Islet precursor cell (in vitro differentiated cells): ENCODE measurements around the gene NCAPG.
"Not testable (repeated sequence)": the region's sequence is repeated elsewhere in the genome, so short reads cannot be mapped to it uniquely, and the experiment has no call there.

Source experiments
- DNase-seq: peaks from one replicate; pipeline ENCODE4 v3.0.0-alpha.2; 2018

NCAPG gene

DNA sequence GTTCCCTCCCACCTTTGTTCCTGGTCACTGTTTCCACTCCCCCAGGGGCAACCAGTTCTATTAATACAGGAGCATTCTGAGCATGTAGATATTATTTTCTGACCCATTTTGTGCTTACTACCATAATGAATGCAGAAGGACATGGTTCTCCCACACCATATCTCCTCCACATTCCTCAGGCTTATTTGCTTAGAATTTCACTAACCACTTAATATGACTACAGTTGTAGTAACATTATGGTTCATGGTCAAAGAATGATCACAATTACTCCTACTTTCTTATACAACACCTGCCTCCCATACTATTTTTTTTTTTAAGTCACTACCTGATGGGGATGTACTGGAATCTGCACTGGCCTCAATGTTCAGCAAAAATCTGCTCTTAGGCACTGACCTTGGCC is 21.8 kb upstream of the NCAPG start:
- no peak for DNase-seq

DNA sequence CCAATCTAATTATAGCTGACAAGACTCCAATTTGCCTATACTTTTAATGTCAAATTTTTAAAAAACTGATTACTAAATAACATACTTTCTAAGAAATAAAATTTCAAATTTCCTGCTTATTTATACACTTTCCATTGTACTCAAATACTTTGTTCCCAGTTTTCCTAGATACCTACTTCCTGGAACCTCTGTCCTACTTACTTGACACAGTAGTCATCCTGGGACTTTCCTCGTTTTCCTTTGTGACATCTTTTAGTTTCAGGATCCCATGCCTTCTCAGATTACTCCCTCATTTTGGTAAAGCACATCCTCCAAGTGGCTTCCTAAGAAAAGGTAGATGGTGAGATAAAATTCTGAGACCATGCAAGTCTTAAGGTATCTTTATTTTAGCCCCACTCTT is 16.0 kb upstream of the NCAPG start:
- DNase-seq: no peak

- DNase-seq: no peak
Observed at GRCh38 chr4:17797808-17798207, 13.0 kb upstream of the NCAPG start.

- no peak for DNase-seq
Observed at GRCh38 chr4:17805580-17806155, 5.1 kb upstream of the NCAPG start.

GRCh38 chr4:17807446-17807845 is 3.3 kb upstream of the NCAPG start:
- no peak for DNase-seq

GRCh38 chr4:17809667-17810066 is 1.1 kb upstream of the NCAPG start:
- no peak for DNase-seq

DNA sequence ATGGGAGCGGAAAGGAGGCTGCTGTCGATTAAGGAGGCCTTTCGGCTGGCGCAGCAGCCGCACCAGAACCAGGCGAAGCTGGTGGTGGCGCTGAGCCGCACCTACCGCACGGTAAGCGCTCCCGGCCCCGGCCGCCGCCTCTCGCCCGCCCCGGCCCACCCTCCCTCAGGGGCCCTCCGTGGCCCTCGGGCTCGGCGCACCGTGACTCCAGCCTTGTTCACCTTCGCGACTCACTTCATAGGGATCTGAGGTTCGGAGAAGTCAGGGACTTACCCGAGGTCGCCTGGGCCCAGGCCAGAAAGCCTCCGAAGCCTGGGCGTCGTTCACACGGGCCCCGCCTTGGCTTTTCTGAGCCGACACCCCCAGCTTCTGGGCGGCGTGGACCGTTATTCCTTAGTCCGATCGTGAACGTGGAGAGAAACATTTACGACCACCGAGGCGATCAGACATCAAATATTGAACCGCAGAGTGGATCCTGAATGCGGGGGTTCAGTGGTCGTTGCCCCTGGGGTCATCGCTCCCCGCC is 362 bp downstream of the NCAPG start:
- no peak for DNase-seq

DNA sequence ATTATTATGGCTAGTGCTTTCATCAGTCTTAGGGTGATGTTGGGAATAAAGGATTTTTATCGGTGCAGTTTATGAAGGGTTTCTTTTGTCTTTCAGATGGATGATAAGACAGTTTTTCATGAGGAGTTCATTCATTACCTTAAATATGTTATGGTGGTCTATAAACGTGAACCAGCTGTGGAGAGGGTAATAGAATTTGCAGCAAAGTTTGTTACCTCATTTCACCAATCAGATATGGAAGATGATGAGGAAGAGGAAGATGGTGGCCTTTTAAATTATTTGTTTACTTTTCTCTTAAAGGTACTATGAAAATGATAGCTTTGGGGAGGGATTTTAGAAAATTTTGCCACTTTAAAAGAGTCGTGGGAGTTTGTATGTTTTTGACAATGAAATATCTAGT is 1.3 kb downstream of the NCAPG start:
- DNase-seq: no peak

DNA sequence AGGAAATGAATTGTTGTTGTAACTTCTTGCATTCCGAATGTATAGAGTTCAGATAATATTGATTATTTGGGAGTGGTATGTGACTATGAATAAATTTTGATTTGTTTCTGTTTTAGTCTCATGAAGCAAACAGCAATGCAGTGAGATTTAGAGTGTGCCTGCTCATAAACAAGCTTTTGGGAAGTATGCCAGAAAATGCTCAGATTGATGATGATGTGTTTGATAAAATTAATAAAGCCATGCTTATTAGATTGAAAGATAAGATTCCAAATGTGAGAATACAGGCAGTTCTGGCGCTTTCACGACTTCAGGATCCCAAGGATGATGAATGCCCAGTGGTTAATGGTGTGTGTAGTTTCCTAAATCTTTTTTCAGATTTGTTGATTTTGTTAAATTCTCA is 2.0 kb downstream of the NCAPG start:
- no peak for DNase-seq

- no peak for DNase-seq
Observed at GRCh38 chr4:17814140-17814539, 3.4 kb downstream of the NCAPG start.

- DNase-seq: no peak
Observed at GRCh38 chr4:17816142-17816541, 5.4 kb downstream of the NCAPG start.

DNA sequence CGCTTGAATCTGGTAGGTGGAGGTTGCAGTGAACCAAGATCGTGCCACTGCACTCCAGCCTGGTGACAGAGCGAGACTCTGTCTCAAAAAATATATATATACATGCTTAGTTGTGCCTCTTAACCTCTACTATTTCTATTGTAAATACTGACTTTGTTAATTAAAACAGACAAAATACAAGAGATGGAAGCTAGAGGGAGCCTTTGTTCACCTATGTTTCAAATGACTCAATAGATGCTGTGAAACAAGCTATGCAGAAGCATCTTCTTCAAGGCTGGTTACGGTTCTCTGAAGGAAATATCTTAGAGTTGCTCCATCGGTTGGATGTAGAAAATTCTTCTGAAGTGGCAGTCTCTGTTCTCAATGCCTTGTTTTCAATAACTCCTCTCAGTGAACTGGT is 6.2 kb downstream of the NCAPG start:
- no peak for DNase-seq

DNA sequence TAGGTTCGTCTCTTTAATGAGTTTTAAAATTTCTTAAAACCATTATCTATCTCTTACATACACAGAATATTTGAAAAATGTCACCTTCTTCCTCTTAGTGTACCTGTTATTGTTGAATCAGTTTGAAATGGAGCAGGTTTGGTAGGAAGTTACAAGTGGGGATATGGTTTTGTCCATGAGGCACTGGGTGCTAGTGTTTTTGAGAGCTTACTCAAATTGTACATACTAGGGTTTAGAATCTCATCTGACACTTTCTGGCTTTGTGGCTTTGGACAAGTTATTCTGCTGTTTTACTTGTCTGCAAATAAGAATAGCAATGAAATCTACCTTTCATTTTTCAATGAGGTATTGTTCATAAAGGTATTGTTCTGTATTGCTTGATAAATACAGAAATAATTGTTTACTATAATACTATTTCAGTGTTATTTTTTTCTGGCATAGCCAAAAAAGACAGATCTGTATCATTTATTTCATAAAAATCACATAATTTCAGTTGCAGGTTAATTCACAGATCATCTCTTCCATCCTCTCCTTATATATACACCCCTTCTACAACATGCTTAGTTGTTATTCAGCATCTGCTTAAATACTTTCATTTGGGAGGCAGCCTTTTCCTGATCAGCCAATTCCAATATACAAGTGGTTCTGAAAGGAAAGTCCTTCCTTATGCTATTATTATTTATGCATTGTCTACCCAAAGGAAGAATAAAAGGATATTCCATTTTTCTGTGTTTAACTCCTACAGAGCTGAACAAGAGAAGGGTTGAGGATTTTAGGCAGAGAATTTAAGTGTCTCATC is 13.3 kb downstream of the NCAPG start:
- DNase-seq: no peak

DNA sequence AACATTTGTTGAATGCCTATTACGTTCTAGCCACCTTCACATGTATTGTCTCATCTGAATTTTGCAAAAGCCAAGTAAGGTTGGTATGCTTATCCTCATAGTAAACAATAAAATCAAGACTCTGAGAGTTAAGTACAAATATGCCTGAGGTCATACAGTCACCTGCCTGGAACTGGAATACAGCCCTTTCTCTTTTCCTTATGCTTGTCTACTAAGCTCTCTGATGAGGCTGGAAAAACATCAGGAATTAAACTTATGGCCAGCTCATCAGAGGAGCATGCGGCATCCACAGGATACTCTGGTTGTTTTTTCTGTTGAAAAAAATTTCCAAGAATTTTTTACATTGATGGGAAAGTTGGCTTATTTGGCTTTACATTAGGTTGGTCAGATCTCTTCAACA is 35.5 kb downstream of the NCAPG start:
- DNase-seq: no peak

DNA sequence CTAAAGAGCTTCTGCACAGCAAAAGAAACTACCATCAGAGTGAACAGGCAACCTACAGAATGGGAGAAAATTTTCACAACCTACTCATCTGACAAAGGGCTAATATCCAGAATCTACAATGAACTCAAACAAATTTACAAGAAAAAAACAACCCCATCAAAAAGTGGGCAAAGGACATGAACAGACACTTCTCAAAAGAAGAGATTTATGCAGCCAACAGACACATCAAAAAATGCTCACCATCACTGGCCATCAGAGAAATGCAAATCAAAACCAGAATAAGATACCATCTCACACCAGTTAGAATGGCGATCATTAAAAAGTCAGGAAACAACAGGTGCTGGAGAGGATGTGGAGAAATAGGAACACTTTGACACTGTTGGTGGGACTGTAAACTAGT is 39.5 kb downstream of the NCAPG start:
- not testable (repeated sequence) for DNase-seq

DNA sequence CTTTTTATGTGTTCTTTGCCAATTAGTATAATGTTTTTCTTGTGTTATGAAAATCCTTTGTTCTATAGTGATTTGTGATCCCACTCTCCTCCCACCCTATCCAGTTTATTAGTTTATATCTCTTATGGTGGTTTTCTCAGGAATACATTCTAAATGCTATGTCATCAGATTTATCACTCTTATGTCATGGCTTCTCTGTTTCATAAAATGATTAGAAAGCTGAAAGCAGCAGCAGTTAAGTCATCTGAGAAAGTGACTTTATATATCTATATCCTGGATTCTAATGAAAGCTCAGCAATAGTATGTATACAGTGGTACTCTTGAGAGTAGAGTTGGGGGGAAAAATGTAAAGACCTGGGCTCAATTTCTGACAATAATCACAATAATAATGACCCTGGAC is 41.2 kb downstream of the NCAPG start:
- no peak for DNase-seq

- no peak for DNase-seq
Observed at GRCh38 chr4:17854036-17854435, 43.3 kb downstream of the NCAPG start.

DNA sequence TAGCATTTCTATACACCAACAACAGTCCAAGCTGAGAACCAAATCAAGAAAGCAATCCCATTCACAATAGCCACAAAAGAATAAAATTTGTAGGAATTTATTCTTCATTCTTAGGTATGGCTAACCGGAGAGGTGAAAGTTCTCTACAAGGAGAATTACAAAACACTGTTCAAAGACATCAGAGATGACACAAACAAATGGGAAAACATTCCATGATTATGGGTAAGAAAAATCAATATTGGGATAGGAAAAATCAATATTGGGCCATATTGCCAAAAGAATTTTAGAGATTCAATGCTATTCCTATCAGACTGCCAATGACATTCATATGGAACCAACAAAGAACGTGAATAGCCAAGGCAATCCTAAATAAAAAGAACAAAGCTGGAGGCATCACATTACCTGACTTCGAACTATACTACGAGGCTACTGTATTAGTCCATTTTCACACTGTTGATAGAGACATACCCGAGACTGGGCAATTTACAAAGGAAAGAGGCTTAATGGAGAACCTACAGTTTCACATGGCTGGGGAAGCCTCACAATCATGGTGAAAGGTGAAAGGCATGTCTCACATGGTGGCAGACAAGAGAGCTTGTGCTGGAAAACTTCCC is 49.1 kb downstream of the NCAPG start:
- no peak for DNase-seq

DNA sequence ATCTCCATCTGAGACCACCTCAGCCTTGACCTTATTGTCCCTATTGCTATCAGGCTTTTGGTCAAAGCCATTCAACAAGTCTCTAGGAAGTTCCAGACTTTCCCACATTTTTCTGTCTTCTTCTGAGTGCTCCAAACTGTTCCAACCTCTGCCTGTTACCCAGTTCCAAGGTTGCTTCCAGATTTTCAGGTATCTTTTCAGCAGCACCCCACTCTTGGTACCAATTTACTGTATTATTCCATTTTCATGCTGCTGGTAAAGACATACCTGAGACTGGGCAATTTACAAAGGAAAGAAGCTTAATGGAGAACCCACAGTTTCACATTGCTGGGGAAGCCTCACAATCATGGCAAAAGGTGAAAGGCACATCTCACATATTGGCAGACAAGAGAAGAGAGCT is 51.1 kb downstream of the NCAPG start:
- not testable (repeated sequence) for DNase-seq

DNA sequence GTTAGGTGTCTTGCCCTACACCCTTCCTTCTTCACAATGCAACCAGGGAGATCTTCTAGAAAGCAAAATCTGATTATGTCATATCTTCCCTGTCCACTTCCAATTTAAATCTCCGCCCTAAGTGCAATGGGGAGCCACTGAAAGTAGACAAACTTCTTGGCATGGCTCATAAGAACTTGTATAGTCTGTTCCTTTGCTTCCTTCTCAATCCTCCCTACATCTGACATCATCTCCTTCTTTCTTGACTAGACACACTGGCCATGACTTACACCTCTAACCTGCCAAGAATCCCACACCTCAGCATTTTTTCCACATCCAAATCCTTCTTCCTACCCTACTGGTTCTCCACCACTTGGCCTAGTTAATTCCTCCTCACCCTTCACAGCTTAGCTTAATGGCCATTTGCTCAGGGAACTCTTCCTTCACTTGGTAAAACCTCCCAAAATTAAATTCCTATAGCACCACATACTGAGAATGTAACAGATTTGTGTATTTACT is 55.1 kb downstream of the NCAPG start:
- DNase-seq: no peak

DNA sequence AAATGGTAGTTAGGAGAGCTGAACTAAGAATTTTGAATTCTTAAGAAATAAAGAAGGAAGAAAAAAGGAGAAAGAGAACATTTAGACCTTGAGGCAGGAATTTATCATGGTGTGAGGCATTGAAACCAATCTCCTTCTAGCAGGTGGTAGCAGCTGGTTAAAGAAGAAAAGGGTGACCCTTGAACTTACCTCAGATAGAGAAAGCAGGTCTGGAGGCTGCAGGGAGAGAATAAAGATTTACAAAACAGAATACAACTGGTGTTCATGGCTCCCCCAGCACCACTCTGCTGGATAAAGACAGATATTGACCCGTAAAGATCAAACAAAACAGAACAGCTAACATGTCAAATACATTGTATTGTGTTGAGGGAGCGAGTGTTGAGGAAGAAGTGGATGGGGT is 56.0 kb downstream of the NCAPG start:
- no peak for DNase-seq

DNA sequence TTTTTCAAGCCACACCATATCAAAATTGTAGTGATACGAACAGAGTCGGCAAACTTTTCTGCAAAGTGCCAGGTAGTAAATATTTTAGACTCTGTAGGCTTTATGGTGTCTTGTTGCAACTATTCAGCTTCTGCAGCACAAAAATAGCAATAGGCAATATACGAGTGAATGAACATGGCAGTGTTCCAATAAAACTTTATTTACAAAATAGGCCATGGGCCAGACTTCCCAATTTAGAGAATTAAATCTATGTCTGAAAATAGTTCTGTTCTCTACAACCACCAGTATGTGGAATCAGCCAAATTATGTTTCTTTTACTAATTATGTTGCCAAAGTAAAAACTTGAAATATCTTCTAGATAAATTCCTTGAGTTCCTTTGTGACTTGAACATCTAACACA is 56.5 kb downstream of the NCAPG start:
- DNase-seq: no peak

- DNase-seq: no peak
Observed at GRCh38 chr4:17869327-17869726, 58.5 kb downstream of the NCAPG start.
